ENCODE measurements around the gene SRRM3.
A peak's percentile ranks its signal among the peaks of the same experiment; 100 is the strongest.
"Not testable (repeated sequence)": the region's sequence is repeated elsewhere in the genome, so short reads cannot be mapped to it uniquely, and the experiment has no call there.

SRRM3 gene

GRCh38 chr7:76224695-76225094 is 23.0 kb downstream of the SRRM3 start:
- Histone ChIP-seq H3K27ac (ENCODE audit: low read length, poor library complexity, severe bottlenecking) (no peak overlapping the region), H3K4me1 (ENCODE audit: control insufficient read depth, insufficient read depth, low read depth, low read length) (peaks cover 10% of the 10 kb centered on the region), H3K23ac (ENCODE audit: low read length in 2 of 2) (no peak overlapping the region), H3K9ac (ENCODE audit: low read length) (no peak overlapping the region), H3K36me3 (ENCODE audit: control insufficient read depth in 1 of 2, insufficient read depth in 2 of 2, low read depth in 1 of 2, low read length in 2 of 2) (no peaks in the 10 kb centered on the region), H4K91ac (ENCODE audit: low read length) (no peak overlapping the region), H2BK5ac (ENCODE audit: low read depth, low read length, poor library complexity, severe bottlenecking) (no peak overlapping the region), H2BK120ac (ENCODE audit: low read depth, low read length) (no peak overlapping the region), H3K27me3 (ENCODE audit: control insufficient read depth in 1 of 2, insufficient read depth in 1 of 2, low read length in 2 of 2) (peaks cover 34 to 50% of the 10 kb centered on the region in 2 experiments), H3K4ac (ENCODE audit: low read depth in 1 of 2, low read length in 2 of 2) (no peak overlapping the region), H3K9me3 (ENCODE audit: control insufficient read depth, low read length) (peaks cover 3% of the 10 kb centered on the region), H2AK5ac (ENCODE audit: low read length, severe bottlenecking) (no peak overlapping the region), H3K4me2 (ENCODE audit: low read length, poor library complexity, severe bottlenecking) (no peak overlapping the region), H3K18ac (ENCODE audit: low read depth in 1 of 2, low read length in 2 of 2) (no peak overlapping the region), H2AFZ (ENCODE audit: low read depth, low read length) (no peak overlapping the region), H3K79me1 (replicated peaks; ENCODE audit: low read length, poor library complexity, severe bottlenecking) (no peaks in the 10 kb centered on the region), H3K4me3 (ENCODE audit: insufficient read depth in 1 of 2, low read depth in 1 of 2, low read length in 2 of 2) (no peak overlapping the region), H2BK15ac (ENCODE audit: low read depth, poor library complexity, severe bottlenecking) (no peak overlapping the region), H2BK12ac (ENCODE audit: low read length in 2 of 2) (no peak overlapping the region), H4K8ac (ENCODE audit: low read length) (no peak overlapping the region), H3K14ac (ENCODE audit: low read length in 2 of 2) (no peak overlapping the region)
- WGBS, result 19% methylated on average over 10 of the region's 11 CpGs
- DNase-seq, result no peak

GRCh38 chr7:76225379-76225778 is 23.7 kb downstream of the SRRM3 start:
- H3K23ac ChIP-seq (ENCODE audit: low read length in 2 of 2), result no peak overlapping the region
- no peak overlapping the region for H3K4ac ChIP-seq (ENCODE audit: low read depth in 1 of 2, low read length in 2 of 2)
- no peaks in the 10 kb centered on the region for H3K79me1 ChIP-seq (replicated peaks; ENCODE audit: low read length, poor library complexity, severe bottlenecking)
- H3K27me3 ChIP-seq (ENCODE audit: control insufficient read depth in 1 of 2, insufficient read depth in 1 of 2, low read length in 2 of 2), result peaks cover 38 to 51% of the 10 kb centered on the region in 2 experiments
- peaks cover 4% of the 10 kb centered on the region for H3K4me1 ChIP-seq (ENCODE audit: control insufficient read depth, insufficient read depth, low read depth, low read length)
- no peak overlapping the region for H2BK120ac ChIP-seq (ENCODE audit: low read depth, low read length)
- WGBS, result 3% methylated on average over 5 of the region's 11 CpGs
- H4K91ac ChIP-seq (ENCODE audit: low read length), result no peak overlapping the region
- H3K9me3 ChIP-seq (ENCODE audit: control insufficient read depth, low read length), result peaks cover 3% of the 10 kb centered on the region
- no peak overlapping the region for H3K18ac ChIP-seq (ENCODE audit: low read depth in 1 of 2, low read length in 2 of 2)
- no peak overlapping the region for H2BK12ac ChIP-seq (ENCODE audit: low read length in 2 of 2)
- no peak overlapping the region for H3K27ac ChIP-seq (ENCODE audit: low read length, poor library complexity, severe bottlenecking)
- no peak overlapping the region for H2BK5ac ChIP-seq (ENCODE audit: low read depth, low read length, poor library complexity, severe bottlenecking)
- H3K4me2 ChIP-seq (ENCODE audit: low read length, poor library complexity, severe bottlenecking), result no peak overlapping the region
- DNase-seq, result peak; percentile 43
- no peak overlapping the region for H2AFZ ChIP-seq (ENCODE audit: low read depth, low read length)
- H2BK15ac ChIP-seq (ENCODE audit: low read depth, poor library complexity, severe bottlenecking), result no peak overlapping the region
- H3K4me3 ChIP-seq (ENCODE audit: insufficient read depth in 1 of 2, low read depth in 1 of 2, low read length in 2 of 2), result no peak overlapping the region
- H4K8ac ChIP-seq (ENCODE audit: low read length), result no peak overlapping the region
- H3K14ac ChIP-seq (ENCODE audit: low read length in 2 of 2), result no peak overlapping the region
- no peak overlapping the region for H3K9ac ChIP-seq (ENCODE audit: low read length)
- no peak overlapping the region for H2AK5ac ChIP-seq (ENCODE audit: low read length, severe bottlenecking)
- no peaks in the 10 kb centered on the region for H3K36me3 ChIP-seq (ENCODE audit: control insufficient read depth in 1 of 2, insufficient read depth in 2 of 2, low read depth in 1 of 2, low read length in 2 of 2)

GRCh38 chr7:76225951-76226350 is 24.3 kb downstream of the SRRM3 start:
- no peak for DNase-seq
- Histone ChIP-seq H3K9ac (ENCODE audit: low read length) (no peak overlapping the region), H3K23ac (ENCODE audit: low read length in 2 of 2) (no peak overlapping the region), H3K4ac (ENCODE audit: low read depth in 1 of 2, low read length in 2 of 2) (no peak overlapping the region), H3K18ac (ENCODE audit: low read depth in 1 of 2, low read length in 2 of 2) (no peak overlapping the region), H2BK5ac (ENCODE audit: low read depth, low read length, poor library complexity, severe bottlenecking) (no peak overlapping the region), H3K36me3 (ENCODE audit: control insufficient read depth in 1 of 2, insufficient read depth in 2 of 2, low read depth in 1 of 2, low read length in 2 of 2) (no peaks in the 10 kb centered on the region), H4K8ac (ENCODE audit: low read length) (no peak overlapping the region), H2BK12ac (ENCODE audit: low read length in 2 of 2) (no peak overlapping the region), H3K79me1 (replicated peaks; ENCODE audit: low read length, poor library complexity, severe bottlenecking) (no peaks in the 10 kb centered on the region), H3K4me1 (ENCODE audit: control insufficient read depth, insufficient read depth, low read depth, low read length) (no peaks in the 10 kb centered on the region), H2AFZ (ENCODE audit: low read depth, low read length) (no peak overlapping the region), H2AK5ac (ENCODE audit: low read length, severe bottlenecking) (no peak overlapping the region), H3K4me3 (ENCODE audit: insufficient read depth in 1 of 2, low read depth in 1 of 2, low read length in 2 of 2) (no peak overlapping the region), H2BK15ac (ENCODE audit: low read depth, poor library complexity, severe bottlenecking) (no peak overlapping the region), H2BK120ac (ENCODE audit: low read depth, low read length) (no peak overlapping the region), H3K4me2 (ENCODE audit: low read length, poor library complexity, severe bottlenecking) (no peak overlapping the region), H4K91ac (ENCODE audit: low read length) (no peak overlapping the region), H3K9me3 (ENCODE audit: control insufficient read depth, low read length) (peaks cover 3% of the 10 kb centered on the region), H3K14ac (ENCODE audit: low read length in 2 of 2) (no peak overlapping the region), H3K27me3 (ENCODE audit: control insufficient read depth in 1 of 2, insufficient read depth in 1 of 2, low read length in 2 of 2) (peaks cover 39 to 54% of the 10 kb centered on the region in 2 experiments), H3K27ac (ENCODE audit: low read length, poor library complexity, severe bottlenecking) (no peak overlapping the region)
- 70% methylated on average over 2 of the region's 2 CpGs for WGBS

- not testable (repeated sequence) for H2BK120ac ChIP-seq (ENCODE audit: low read depth, low read length); H3K14ac ChIP-seq (ENCODE audit: low read length in 2 of 2); H2AK5ac ChIP-seq (ENCODE audit: low read length, severe bottlenecking); H2BK15ac ChIP-seq (ENCODE audit: low read depth, poor library complexity, severe bottlenecking); H3K4me1 ChIP-seq (ENCODE audit: control insufficient read depth, insufficient read depth, low read depth, low read length); H4K8ac ChIP-seq (ENCODE audit: low read length); H3K18ac ChIP-seq (ENCODE audit: low read depth in 1 of 2, low read length in 2 of 2); H3K9ac ChIP-seq (ENCODE audit: low read length); H3K9me3 ChIP-seq (ENCODE audit: control insufficient read depth, low read length); H4K91ac ChIP-seq (ENCODE audit: low read length); H3K79me1 ChIP-seq (replicated peaks; ENCODE audit: low read length, poor library complexity, severe bottlenecking); H2AFZ ChIP-seq (ENCODE audit: low read depth, low read length); H3K27ac ChIP-seq (ENCODE audit: low read length, poor library complexity, severe bottlenecking); DNase-seq; H3K23ac ChIP-seq (ENCODE audit: low read length in 2 of 2); H3K4me2 ChIP-seq (ENCODE audit: low read length, poor library complexity, severe bottlenecking); H3K4ac ChIP-seq (ENCODE audit: low read depth in 1 of 2, low read length in 2 of 2); H2BK5ac ChIP-seq (ENCODE audit: low read depth, low read length, poor library complexity, severe bottlenecking); H3K4me3 ChIP-seq (ENCODE audit: insufficient read depth in 1 of 2, low read depth in 1 of 2, low read length in 2 of 2); H2BK12ac ChIP-seq (ENCODE audit: low read length in 2 of 2); H3K36me3 ChIP-seq (ENCODE audit: control insufficient read depth in 1 of 2, insufficient read depth in 2 of 2, low read depth in 1 of 2, low read length in 2 of 2)
- WGBS, result 88% methylated on average over 1 of the region's 1 CpG
- H3K27me3 ChIP-seq (ENCODE audit: control insufficient read depth in 1 of 2, insufficient read depth in 1 of 2, low read length in 2 of 2), result peaks cover 48 to 63% of the 10 kb centered on the region in 2 experiments
Measured at GRCh38 chr7:76226878-76227423, 25.3 kb downstream of the SRRM3 start.

All from mesenchymal stem cell (in vitro differentiated cells and primary cell).